Measurements from ENCODE around the gene CORO7. TPM values are rescaled to one million over a fixed set of nuclear protein-coding genes. Genes with fewer than 3 reads are reported as not detected.
A peak's percentile ranks its signal among the peaks of the same experiment; 100 is the strongest.

Gene CORO7
- total RNA-seq, 1 donor from 2014 or later: 35.1 TPM

DNA sequence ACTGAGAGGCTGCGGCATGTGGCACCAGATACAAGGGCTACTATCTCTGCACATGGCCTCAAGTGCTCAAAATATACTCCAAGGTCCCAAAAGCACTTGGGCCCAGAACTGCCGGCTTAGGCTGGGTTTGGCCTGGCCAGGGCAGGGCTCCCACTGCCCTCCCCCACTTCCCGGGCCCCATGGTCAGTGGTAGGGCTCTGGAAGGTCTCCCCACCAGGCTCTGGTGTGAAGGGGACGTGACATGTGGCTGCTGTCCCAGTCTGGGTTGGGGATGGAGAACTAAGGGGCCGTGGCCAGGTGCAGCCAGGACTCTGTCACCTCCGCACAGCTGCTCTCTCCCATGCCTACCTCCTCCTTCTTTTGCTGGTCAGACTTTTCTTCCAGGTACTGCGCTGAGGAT lies 59.6 kb downstream of the CORO7 start:
- H3K27ac Mint-ChIP-seq: no peak overlapping the region
- no peaks in the 10 kb centered on the region for H3K27me3 Mint-ChIP-seq (ENCODE audit: low read depth)
- no peak overlapping the region for H3K4me3 Mint-ChIP-seq
- TF ChIP-seq, protein P1, sequence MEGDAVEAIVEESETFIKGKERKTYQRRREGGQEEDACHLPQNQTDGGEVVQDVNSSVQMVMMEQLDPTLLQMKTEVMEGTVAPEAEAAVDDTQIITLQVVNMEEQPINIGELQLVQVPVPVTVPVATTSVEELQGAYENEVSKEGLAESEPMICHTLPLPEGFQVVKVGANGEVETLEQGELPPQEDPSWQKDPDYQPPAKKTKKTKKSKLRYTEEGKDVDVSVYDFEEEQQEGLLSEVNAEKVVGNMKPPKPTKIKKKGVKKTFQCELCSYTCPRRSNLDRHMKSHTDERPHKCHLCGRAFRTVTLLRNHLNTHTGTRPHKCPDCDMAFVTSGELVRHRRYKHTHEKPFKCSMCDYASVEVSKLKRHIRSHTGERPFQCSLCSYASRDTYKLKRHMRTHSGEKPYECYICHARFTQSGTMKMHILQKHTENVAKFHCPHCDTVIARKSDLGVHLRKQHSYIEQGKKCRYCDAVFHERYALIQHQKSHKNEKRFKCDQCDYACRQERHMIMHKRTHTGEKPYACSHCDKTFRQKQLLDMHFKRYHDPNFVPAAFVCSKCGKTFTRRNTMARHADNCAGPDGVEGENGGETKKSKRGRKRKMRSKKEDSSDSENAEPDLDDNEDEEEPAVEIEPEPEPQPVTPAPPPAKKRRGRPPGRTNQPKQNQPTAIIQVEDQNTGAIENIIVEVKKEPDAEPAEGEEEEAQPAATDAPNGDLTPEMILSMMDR (IDR thresholded peaks at IDR 0.05; ENCODE audit: unreplicated experiment): no peak
- peaks cover 2% of the 10 kb centered on the region for H3K36me3 Mint-ChIP-seq
- no peak for DNase-seq (ENCODE audit: low spot score in 2 of 2, unreplicated experiment in 2 of 2)
- peaks cover 2% of the 10 kb centered on the region for H3K4me1 Mint-ChIP-seq
- H3K9me3 Mint-ChIP-seq: no peaks in the 10 kb centered on the region

DNA sequence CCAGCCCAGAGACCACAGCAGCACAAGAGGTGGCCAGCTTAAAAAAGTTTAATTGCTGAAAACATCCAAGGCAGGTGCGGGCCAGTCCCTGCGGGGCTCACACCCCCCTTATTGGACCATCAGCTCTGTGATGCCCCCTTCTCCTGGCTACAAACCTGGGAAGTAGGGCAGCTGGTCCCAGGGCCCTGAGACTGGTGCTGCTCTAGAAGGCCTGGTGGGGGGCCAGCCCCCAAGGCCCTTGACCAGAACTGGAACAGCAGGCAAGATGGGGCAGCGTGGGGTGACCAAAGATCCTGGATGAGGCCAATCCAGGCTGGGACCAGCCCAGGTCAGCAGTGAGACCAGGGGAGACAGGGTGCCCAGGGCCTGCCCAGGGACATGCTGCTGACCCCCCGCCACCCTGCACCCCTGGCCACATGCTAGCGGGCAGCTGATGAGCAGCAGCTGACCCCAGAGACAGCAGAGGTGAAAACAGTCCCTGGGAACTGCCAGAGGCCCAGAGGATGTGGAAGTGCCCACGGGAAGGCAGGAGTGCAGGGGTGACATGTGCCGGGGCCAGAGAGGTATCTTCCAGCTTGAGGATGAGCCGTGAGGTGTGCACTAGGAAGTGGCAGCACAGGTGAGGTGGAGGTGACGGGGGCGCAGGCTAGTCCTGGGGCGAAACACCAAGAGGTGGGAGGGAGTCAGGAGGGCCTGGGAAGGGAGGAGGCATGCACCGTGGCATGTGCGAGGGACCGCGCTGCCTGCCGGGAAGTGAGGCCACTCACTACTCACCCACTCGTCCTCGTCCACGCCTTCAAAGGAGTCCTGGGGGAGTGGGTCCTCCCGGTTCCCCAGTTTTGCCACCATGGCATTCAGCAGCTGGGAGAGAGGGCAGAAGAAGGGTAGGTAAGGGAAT lies 61.6 kb downstream of the CORO7 start:
- Mint-ChIP-seq H3K36me3 (peaks cover 2% of the 10 kb centered on the region), H3K4me1 (peaks cover 11% of the 10 kb centered on the region), H3K27me3 (ENCODE audit: low read depth) (no peaks in the 10 kb centered on the region), H3K27ac (no peak overlapping the region), H3K9me3 (no peaks in the 10 kb centered on the region), H3K4me3 (no peak overlapping the region)
- no peak for DNase-seq (ENCODE audit: low spot score in 2 of 2, unreplicated experiment in 2 of 2)
- TF ChIP-seq, protein P1 (IDR thresholded peaks at IDR 0.05; ENCODE audit: unreplicated experiment): no peak

DNA sequence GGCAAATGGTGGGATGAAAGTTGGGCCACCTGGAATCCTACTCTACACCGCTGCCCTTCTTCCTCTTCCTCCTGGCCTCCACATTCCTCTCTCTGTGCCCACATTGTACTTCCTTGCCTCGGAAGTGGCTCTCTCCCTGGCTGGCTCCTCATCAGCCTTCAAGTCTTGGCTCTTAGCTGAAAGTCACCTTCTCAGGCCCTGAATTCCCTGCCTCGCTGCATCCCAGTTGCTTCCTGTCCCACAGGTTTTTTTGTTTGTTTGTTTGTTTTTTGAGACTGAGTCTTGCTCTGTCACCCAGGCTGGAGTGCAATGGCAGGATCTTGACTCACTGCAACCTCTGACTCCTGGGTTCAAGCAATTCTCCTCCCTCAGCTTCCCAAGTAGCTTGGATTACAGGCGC lies 62.7 kb downstream of the CORO7 start:
- no peaks in the 10 kb centered on the region for H3K36me3 Mint-ChIP-seq
- H3K27ac Mint-ChIP-seq: no peak overlapping the region
- no peak overlapping the region for H3K4me3 Mint-ChIP-seq
- no peak for DNase-seq (ENCODE audit: low spot score in 2 of 2, unreplicated experiment in 2 of 2)
- H3K27me3 Mint-ChIP-seq (ENCODE audit: low read depth): no peaks in the 10 kb centered on the region
- peaks cover 11% of the 10 kb centered on the region for H3K4me1 Mint-ChIP-seq
- no peaks in the 10 kb centered on the region for H3K9me3 Mint-ChIP-seq
- TF ChIP-seq, protein P1 (IDR thresholded peaks at IDR 0.05; ENCODE audit: unreplicated experiment): no peak

DNA sequence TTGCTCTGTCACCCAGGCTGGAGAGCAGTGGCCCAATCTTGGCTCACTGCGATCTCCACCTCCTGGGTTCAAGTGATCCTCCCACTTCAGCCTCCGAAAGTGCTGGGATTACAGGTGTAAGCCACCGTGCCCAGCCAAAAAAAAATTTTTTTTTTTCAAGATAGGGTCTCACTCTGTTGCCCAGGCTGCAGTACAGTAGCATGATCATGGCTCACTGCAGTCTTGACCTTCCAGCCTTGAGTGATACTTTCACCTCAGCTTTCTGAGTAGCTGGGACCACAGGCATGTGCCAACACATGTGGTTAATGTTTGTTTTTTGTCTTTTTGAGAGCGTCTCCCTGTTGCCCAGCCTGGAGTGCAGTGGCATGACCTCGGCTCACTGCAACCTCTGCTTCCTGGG lies 63.6 kb downstream of the CORO7 start:
- DNase-seq (ENCODE audit: low spot score in 2 of 2, unreplicated experiment in 2 of 2): no peak
- H3K9me3 Mint-ChIP-seq: no peaks in the 10 kb centered on the region
- TF ChIP-seq, protein P1 (IDR thresholded peaks at IDR 0.05; ENCODE audit: unreplicated experiment): no peak
- no peak overlapping the region for H3K4me3 Mint-ChIP-seq
- no peaks in the 10 kb centered on the region for H3K27me3 Mint-ChIP-seq (ENCODE audit: low read depth)
- no peaks in the 10 kb centered on the region for H3K36me3 Mint-ChIP-seq
- H3K4me1 Mint-ChIP-seq: peaks cover 15% of the 10 kb centered on the region
- H3K27ac Mint-ChIP-seq: no peak overlapping the region

DNA sequence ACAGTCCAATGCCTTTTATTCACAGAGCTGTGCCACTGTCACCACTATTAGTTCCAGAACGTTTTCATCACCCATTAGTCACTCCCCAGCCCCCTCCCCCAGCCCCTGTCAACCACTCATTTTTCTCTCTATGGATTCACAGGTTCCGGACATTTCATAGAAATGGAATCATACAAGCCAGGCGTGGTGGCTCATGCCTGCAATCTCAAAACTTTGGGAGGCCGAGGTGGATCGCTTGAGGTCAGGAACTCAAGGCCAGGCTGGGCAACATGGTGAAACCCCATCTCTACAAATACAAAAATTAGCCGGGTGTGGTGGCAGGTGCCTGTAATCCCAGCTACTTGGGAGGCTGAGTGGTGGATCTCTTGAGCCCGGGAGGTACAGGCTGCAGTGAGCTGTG lies 64.5 kb downstream of the CORO7 start:
- H3K9me3 Mint-ChIP-seq: no peaks in the 10 kb centered on the region
- no peaks in the 10 kb centered on the region for H3K27me3 Mint-ChIP-seq (ENCODE audit: low read depth)
- DNase-seq (ENCODE audit: low spot score in 2 of 2, unreplicated experiment in 2 of 2): no peak
- peak overlapping the region; percentile 86 for H3K4me3 Mint-ChIP-seq
- peak overlapping the region; percentile 82 for H3K27ac Mint-ChIP-seq
- H3K4me1 Mint-ChIP-seq: peaks cover 15% of the 10 kb centered on the region
- TF ChIP-seq, protein P1 (IDR thresholded peaks at IDR 0.05; ENCODE audit: unreplicated experiment): no peak
- H3K36me3 Mint-ChIP-seq: no peaks in the 10 kb centered on the region

Measured in mesothelial cell of epicardium (in vitro differentiated cells).